ENCODE results near the gene TP63.

DNA sequence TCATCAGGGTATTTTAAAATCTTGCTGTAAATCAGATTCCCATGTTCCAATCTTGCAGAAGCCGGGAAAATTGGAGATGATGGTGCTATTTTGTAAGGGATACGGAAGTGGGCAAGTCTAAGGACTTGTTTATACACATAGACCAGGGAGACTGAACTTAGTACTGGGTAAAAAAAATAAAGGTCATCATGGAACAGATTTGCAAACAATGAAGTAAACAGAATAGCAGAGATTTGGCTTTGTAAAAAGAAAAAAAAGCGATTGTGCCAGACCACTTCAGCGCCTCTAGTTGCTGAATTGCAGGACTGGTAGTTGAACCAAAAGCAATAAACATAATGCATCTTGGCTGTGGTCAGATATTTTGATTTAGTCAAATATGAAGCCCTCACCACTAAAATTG, 229.1 kb downstream of the TP63 start:
- TF ChIP-seq, protein P1, sequence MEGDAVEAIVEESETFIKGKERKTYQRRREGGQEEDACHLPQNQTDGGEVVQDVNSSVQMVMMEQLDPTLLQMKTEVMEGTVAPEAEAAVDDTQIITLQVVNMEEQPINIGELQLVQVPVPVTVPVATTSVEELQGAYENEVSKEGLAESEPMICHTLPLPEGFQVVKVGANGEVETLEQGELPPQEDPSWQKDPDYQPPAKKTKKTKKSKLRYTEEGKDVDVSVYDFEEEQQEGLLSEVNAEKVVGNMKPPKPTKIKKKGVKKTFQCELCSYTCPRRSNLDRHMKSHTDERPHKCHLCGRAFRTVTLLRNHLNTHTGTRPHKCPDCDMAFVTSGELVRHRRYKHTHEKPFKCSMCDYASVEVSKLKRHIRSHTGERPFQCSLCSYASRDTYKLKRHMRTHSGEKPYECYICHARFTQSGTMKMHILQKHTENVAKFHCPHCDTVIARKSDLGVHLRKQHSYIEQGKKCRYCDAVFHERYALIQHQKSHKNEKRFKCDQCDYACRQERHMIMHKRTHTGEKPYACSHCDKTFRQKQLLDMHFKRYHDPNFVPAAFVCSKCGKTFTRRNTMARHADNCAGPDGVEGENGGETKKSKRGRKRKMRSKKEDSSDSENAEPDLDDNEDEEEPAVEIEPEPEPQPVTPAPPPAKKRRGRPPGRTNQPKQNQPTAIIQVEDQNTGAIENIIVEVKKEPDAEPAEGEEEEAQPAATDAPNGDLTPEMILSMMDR (IDR thresholded peaks at IDR 0.05) = no peak
- no peak for TF ChIP-seq POLR2A (IDR thresholded peaks at IDR 0.05)

Data from body of pancreas (tissue), 4 donors.